HuH-7.5 (cell line): ENCODE results near the gene CHCT1.
A peak's percentile ranks its signal among the peaks of the same experiment; 100 is the strongest.
"Not testable (repeated sequence)": the region's sequence is repeated elsewhere in the genome, so short reads cannot be mapped to it uniquely, and the experiment has no call there.

Experiments
- DNase-seq: peaks from one replicate; pipeline ENCODE4 v3.0.0; 2011; ENCODE audit warnings: low spot score

The CHCT1 gene

DNA sequence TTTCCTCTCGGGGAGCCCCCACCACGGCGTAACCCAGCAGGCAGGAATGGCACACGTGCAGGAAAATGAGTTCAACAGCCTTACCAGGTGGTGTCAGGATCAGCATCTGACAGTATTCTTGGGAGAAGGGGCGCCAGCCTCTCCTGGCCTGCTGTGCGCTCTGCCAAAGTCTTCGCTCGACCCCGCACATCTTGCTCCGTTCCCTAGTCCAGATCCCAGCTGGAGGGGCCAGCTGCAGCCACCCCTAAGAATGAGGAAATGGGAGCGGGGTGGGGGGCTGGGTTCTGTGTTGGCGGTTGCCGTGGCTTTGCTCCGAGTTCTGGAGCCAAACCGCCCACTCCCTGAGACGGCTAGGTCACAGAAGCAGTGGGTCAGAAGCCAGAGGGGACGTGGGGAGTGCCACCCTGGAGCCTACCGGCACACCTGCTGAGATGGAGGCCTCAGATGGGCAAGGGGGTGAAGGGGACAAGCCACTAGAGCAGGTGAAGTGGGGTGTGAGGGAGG lies at the start of gene CHCT1:
CHCT1 (plus strand) TSS at position 328 of the 504 bp plus-strand sequence; CDS start at position 432, 104 bp downstream.
- no peak for DNase-seq

DNA sequence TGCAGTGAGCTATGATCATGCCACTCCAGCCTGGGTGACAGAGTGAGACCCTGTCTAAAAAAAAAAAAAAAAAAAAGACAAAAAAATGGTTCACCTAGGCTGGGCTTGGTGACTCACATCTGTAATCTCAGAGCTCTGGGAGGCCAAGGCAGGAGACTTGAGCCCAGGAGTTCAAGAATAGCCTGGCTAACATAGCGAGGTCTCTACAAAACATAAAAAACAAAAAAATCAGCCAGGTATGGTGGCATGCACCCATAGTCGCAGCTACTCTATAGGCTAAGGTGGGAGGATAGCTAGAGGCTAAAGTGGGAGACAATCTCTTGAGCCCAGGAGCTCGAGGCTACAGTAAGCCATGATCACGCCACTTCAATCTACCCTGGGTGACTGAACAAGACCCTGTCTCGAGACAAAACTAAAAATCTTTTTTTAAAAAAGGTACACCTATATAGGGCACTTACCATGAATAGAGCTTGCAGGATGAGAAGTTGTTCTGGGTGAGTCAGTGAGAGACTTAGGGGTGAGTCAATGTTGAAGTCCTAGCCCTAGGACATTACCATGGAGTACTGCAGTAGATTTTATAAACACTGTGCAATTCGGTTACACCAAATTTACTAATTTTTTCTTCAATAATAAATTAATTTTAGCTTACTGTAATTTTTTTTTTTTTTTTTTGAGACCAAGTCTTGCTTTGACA lies 49.4 kb upstream of the CHCT1 start:
- DNase-seq, result no peak

DNA sequence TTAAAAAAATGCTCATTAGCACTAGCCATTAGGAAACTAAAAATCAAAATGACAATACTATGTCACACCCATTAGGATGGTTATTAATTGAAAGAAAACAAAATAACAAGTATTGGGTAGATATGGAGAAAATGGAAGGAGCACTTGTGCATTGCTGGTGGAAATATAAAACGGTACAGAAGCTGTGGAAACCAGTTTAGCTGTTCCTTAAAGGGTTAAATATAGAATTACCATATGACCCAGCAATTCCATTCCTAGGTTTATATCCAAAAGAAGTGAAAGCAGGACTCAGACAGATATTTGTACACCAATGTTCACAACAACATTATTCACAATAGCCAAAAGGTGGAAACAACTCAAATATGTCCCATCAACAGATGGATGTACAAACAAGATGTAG lies 44.1 kb upstream of the CHCT1 start:
- not testable (repeated sequence) for DNase-seq

DNA sequence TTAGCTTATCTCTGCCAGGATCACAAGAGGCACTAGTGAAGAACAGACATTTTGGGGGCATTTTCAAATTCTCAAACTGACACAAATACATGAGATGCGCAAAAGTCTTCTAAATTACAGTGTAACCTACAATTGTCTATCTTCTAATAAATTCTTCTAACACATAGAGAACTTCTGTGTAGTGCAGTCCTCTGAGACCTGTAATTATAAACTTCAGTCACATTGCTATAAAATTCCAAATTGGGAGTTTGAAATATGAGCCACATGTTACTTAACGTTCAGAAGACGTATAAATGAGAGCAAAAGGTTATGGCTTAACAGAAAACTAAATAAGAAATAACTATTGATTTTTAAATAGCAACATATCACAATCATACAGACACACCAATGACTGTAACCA lies 42.8 kb upstream of the CHCT1 start:
- DNase-seq, result not testable (repeated sequence)

DNA sequence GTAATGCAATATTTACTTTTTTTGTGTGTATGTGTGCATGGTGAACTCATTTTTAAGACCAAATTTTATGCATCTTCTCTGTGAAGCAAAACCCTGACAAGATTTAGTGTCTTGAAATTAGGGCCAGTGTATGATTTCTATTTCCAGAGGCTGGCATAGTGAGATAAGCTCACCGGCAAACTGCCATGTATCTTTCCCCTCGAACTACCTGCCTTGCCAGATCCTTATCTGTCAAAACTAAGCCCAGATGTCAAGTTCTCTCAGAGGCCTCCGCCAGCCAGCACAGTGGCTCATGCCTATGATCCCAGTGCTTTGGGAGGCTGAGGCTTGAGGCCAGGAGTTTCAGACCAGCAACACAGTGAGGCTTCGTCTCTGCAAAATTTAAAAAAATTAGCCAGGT lies 40.3 kb upstream of the CHCT1 start:
- DNase-seq, result no peak

DNA sequence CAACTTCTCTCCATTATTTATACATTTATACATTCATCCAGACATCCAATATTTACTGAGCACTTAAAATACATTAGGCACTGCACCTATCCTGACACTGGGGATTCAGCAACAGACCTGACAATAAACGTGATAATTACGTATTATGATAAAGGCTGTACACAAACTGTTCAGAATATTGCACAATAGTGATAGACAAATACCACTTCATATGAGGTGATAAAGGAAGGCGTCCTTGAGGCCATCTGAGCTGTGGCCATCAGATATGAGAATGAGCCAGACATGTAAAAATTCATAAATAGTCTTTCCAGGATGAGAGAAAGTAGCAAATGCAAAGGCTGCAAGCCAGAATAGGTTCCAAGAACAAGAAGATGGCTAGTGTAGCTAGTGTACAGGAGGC lies 38.9 kb upstream of the CHCT1 start:
- DNase-seq, result no peak

DNA sequence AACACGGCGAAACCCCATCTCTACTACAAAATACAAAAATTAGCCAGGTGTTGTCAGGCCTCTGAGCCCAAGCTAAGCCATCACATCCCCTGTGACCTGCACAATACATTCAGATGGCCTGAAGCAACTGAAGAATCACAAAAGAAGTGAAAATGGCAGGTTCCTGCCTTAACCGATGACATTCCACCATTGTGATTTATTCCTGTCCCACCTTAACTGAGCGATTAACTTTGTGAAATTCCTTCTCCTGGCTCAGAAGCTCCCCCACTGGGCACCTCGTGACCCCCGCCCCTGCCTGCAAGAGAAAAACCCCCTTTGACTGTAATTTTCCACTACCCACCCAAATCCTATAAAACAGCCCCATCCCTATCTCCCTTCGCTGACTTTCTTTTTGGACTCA lies 37.4 kb upstream of the CHCT1 start:
- not testable (repeated sequence) for DNase-seq

DNA sequence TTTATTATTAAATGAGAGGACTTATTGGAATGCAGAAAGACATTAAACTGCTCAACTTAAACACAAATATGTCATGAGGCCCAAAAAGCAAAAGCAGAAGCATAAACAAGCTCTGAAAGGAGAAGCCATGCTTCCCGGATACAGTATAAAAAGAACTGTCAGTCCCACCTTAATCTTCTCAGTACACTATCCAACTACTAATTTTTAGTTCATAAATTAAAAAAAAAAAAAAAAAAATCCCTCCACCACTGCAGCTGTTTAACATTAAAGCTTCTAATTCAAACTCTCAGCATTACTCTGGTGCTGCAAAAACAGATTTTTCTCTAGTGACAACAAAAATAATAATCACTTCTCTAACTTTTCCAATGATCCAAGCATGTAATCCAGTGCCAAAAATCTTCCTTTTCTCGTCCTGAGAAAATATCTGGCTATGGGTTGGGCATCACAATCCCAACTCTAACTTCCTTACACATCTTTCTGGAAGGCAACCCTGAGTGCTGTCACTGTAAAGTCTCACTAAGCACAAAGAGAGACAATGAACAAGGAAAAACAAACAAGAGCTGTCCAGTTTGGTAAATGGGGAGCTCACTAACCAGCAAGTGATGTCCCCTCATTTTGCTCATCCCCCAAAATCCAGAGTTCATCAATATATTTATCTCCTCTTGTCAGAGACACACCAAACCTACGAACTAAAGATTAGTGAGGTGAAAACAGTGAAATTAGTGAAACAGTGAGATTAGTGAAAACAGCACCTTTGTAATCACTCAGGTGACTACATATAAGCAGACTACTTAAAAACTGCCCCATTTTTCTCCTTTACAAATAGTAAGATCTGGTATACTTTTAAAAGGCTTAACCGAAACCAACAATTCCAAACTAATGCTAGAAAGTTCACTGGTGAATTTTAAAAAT lies 35.9 kb upstream of the CHCT1 start:
- DNase-seq, result no peak

DNA sequence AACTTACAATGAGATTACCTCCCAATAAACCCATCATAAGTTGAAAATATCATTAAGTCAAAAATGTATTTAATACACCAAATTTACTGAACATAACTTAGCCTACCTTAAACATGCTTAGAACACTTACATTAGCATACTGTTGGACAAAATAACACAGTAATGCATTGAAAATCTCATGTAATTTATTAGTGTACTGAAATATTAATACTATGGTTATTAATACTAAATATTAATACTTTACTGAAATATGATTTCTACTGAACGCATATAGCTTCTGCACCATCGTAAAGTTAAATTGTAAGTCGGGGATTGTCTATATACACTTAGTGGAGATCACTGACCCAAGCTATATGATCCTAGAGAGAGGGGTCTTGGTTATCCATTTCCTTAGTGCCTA lies 34.6 kb upstream of the CHCT1 start:
- DNase-seq, result no peak

DNA sequence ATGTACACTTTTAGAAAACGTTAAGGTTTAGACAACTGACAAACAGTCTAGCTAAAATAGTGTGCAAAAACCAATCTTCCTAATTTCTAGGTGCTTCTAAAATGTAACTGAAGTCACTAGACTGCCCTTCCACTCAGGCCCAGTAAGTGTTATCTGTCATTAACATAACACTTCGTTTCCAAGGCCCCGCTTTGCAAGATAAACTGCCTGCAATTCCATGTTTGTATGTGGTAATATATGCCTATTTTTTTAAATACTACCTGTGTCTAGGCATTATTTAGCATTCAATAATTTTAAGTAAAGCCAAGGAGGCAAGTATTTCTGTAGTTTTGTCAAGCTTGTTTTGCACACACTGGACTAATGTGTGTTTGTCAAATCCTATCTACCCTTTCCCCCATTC lies 33.5 kb upstream of the CHCT1 start:
- no peak for DNase-seq

DNA sequence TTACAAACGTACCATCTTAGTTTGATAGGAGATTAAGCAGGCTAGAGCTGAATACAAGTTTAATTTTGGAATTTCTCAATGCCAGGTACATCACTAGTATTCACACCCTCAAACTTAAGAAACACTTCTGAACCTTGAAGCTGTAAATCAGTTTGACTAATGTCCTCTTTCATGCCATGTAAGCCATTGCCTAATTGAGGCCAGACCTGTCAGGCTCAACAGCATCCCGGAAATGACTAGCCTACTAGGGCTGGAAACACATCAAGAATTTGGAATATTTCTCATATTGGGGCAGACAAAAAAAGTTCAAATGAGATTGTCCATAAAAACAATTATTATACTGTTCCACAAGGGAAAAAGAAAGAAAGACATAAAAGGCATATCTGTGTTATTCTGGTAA lies 32.1 kb upstream of the CHCT1 start:
- no peak for DNase-seq

DNA sequence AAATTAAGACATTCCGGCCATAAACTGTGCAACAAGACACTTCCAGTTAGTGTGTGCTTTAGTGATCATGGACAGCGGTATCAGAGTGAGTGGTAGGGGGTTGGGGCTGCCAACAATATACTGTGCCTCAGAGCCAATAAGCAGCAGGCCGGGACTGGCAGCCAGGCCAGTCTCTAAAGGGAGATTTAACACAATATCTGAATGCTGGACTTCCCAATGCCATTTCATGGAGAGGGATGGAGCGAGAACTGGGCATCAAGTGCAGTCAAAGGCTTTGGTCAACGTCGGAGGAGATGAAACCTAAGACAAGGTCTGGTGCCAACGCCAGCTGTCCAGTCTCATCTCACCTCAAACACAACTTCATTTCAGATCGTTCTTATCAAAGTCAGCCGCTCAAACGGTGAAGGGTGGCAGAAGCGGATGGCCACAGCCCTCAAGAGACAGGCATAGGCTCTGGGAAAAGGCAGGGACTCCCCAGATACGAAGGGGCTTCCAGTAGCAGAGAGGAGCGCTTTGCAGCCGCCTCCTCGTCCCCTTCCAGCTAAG lies 31.3 kb upstream of the CHCT1 start:
- peak; percentile 62 for DNase-seq

DNA sequence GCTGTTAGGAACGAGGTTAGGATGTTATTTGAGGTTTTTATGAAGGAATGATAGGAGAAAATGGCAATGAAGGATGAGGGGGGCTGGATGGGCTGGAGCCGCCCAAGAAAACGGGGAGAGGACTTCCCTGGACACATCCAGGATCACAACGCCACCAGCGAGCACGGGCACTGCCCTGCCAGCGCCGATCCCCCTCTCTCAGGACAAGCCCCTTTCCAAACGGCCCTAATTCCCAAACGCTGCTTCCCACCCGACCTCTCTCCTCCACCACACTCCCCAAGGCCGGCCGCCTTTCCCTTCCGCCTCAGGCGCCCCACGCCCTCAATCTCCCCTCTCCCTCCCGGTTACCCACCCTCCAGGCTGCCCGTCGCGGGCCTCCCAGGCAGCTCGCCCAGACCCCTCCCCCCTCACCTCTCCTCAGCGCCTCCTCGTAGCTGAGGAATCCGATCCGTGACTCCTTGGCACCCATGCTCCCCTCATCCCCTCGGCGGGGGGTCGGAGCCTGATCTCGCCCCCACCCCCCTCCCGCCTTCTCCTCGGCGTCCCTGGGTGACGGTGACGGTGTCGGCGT lies 30.7 kb upstream of the CHCT1 start:
- DNase-seq, result peak; percentile 94

DNA sequence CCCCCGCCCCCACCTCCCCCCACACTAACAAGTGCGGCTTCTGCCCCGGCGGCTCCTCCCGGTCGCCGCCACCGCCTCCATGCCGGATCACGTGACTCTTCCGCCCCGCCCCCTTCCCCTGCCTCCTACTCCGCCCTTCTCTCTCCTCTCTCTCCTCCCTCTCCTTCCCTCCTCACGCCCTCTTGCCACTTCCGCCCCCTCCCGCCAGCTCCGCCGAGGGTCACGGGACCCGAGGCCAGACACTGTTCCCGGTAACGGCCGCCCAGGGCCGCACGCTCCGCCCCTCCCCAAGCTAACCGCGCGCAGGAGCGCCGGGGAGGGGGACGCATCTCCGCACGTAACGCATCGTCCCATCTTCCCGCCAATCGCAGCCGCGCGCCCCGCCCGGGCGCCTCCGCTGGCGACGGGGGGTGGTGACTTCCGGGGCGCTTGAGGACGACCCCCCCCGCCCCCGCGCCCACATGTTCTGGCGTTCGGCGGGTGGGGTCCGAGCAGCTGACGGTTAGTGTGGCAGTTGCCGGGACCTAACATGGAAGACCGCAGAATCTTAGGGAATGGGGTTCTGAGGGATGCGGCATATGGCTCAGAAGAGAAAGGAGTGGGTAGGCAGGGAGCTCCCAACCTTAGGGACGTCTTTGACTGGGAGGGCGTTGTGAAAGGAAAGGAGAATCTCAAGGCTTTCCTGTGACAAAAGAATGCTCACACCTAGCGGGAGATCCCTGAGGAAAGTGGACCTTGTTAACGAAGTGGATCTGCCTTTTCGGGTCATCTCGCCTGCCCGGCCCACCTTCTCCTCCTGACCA lies 30.0 kb upstream of the CHCT1 start, which contains the start of gene USP32:
USP32 (minus strand) TSS at position 92 of the 803 bp plus-strand sequence. CDS start 194 bp downstream, outside the sequence.
- DNase-seq, result peak; percentile 99

DNA sequence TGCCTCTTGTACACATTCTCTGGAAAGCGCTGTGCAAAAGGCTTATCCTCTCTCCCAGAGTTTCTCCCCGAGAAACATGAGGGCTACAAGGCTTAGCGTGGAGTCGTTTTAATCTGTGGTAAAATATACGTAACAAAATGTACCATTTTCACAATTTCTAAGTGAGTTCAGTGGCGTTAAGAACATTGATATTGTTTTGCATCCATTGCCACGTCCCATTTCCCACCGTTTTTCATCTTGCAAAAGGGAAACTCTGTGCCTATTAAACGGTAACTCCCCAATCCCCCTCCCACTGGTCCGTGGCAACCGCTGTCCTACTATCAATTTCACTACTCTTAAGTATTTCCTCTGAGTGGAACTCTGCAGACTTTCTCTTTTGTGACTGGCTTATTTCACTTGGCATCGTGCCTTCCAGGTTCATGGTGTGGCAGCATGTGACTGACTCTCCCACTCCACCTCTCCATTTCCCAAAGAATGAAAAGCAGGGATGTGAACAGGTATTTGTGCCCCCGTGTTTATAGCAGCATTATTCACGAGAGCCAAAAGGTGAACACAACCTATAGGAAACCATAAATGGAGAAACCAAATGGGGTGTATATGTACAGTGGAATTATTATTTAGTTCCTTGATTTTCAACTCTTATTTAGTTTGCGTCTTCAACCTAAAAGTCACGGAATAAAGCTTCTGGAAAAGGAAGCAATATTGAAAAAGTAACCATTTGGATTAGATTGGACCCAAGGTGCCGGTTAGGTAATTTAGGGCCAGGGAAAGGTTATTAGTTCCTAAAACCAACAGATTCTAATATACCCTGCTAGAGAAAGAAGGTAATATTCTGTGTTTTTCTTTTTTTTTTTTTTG lies 29.2 kb upstream of the CHCT1 start:
- peak; percentile 68 for DNase-seq

DNA sequence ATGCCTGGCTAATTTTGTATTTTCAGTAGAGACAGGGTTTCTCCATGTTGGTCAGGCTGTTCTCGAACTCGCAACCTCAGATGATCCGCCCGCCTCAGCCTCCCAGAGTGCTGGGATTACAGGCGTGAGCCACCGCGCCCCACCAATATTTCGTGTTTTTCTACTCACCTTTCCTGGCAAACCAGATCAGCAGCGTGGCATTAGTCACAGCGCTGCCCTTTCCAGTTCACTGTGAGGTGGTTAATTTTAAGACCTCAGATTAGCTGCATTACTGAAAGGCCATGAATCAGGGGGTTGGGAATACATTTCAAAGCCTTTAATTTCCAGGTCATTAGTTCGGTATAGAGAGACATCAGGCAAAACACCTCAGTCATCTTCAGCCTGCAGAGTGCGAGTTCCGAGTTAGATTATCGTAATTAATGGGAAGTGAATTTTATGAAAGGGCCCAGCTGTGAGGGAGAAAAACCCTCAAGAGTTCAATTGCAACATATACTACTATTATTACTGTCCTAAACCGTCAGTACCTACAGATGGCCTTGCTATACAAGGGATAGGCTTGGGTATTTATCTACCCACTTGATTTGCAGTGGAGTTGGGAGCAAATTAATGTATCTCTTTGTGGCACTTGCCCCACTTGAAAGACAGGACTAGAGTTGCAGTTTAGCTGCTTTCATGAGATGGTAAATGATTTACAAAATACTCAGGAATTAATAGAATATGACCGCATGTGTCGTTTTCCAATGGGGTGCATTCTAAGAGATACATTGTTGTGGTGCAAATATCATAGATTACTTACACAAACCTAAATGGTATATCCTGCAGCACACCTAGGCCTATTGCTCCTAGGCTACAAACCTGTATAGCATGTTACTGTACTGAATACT lies 28.2 kb upstream of the CHCT1 start:
- no peak for DNase-seq

DNA sequence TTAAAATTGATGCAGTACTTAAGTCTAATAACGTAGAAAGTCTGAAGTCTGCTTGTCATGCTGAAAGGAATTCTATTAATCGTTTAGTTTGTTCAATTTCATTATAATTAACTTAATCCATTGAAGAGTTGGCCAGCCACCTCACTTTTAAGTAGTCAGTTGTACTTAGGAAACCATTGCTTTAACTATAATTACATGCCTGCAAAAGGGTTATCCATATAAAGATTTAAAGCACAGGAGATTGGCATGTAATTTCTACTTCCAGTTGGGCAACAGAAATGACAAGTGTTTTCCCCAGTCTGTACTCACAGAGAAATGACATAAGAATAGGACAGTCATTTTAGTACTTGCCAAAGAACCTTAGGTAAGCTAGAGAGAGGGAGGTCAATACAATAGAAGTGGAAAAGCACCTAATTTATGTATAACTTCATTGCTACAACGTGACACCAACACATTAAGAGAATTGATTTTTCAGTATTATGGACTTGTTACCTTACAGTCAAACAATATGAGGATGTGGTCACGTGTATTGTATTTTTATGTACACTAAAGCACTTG lies 26.7 kb upstream of the CHCT1 start:
- no peak for DNase-seq

DNA sequence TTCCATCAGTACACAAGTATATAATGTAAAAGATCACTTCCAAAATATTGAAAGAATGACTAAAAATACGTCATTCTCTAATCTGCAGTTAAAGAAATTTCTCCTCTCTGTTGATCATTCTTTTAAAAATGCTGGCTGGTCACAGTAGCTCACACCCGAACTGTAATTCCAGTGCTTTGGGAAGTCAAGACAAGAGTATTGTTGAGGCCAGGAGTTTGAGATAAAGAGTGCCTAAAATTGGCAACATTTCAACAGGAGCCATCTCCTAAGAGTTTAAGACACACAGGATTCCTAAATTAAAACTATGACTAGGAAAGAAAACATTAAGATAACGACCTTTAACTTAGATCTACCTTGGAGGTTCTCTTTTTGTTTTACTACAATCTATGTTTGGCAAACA lies 25.9 kb upstream of the CHCT1 start:
- DNase-seq, result no peak
